K562 (cell line): ENCODE measurements around the gene TESMIN.

Experiments used
- NFATC3 ChIP-seq: fragments of 450-650 bp; IDR thresholded peaks from 2 replicates; pipeline ENCODE4 v1.6.1; 2017; ENCODE audit warnings: mild to moderate bottlenecking
- ZFP36 ChIP-seq: fragments of 150-350 bp; IDR thresholded peaks from 2 replicates; pipeline ENCODE4 v1.6.1; 2018; ENCODE audit warnings: low read length, low read depth; ENCODE audit not compliant: partially characterized antibody
- ZNF561 ChIP-seq: fragments of 450-650 bp; formaldehyde crosslinking; conservative IDR thresholded peaks from 2 replicates; pipeline ENCODE4 v1.4.0; 2020; ENCODE audit warnings: mild to moderate bottlenecking, moderate library complexity
- TF ChIP-seq, protein P1 (sequence below), 3 experiments: IDR thresholded peaks in 2 of 3; conservative IDR thresholded peaks in 1 of 3; 2 replicates each; pipeline ENCODE4 v1.5.1; 2011 to 2012; ENCODE audit warnings: low read length in 3 of 3, mild to moderate bottlenecking in 3 of 3, control low read depth in 2 of 3, improper control_type of control experiment in 1 of 3, inconsistent platforms in 1 of 3, low read depth in 1 of 3, mixed read lengths in 1 of 3, moderate library complexity in 1 of 3; ENCODE audit not compliant: insufficient read depth in 2 of 3

DNA sequence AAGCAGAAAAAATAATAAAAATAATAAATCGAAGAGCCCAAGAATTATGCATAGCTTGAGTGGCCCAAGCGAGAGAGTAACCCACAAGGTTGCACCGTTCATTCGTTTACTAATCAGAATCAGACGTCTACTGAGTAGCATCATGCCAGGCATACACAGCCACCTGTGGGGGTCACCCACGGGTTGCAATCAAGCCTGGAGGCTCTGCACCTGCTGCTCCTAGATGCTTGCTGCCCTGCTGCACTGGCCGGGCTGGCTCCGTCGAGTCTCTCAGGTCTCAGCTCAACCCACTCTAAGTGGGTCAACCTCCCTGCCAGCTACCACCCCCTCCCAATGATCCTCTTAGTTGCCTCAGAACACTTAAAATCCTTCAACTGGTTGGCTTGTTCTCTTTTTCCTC, 2.0 kb upstream of the TESMIN start:
- TF ChIP-seq, protein P1, sequence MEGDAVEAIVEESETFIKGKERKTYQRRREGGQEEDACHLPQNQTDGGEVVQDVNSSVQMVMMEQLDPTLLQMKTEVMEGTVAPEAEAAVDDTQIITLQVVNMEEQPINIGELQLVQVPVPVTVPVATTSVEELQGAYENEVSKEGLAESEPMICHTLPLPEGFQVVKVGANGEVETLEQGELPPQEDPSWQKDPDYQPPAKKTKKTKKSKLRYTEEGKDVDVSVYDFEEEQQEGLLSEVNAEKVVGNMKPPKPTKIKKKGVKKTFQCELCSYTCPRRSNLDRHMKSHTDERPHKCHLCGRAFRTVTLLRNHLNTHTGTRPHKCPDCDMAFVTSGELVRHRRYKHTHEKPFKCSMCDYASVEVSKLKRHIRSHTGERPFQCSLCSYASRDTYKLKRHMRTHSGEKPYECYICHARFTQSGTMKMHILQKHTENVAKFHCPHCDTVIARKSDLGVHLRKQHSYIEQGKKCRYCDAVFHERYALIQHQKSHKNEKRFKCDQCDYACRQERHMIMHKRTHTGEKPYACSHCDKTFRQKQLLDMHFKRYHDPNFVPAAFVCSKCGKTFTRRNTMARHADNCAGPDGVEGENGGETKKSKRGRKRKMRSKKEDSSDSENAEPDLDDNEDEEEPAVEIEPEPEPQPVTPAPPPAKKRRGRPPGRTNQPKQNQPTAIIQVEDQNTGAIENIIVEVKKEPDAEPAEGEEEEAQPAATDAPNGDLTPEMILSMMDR (IDR thresholded peaks at IDR 0.05 in 2 of 3, conservative IDR thresholded peaks at IDR 0.05 in 1 of 3; ENCODE audit: insufficient read depth in 2 of 3, low read depth in 1 of 3, low read length in 3 of 3): no peak
- no peak for TF ChIP-seq ZFP36
- no peak for TF ChIP-seq NFATC3
- TF ChIP-seq ZNF561 (CRISPR knock-in tag): no peak
